Endothelial cell of umbilical vein (primary cell): ENCODE measurements around the gene HOPX. TPM values are rescaled to one million over a fixed set of nuclear protein-coding genes. Genes with fewer than 3 reads are reported as not detected.

Experiments used
- BruUV-seq: library from RNA; stranded (reverse); fragments of 400-500 nt; replicated peaks from 2 replicates; lab custom pipeline; 2021; lab: Mats Ljungman, UMichigan
- CTCF ChIA-PET: fragments of 300-600, 350-600 bp; sonication (Branson Sonifier 250); formaldehyde crosslinking; loops from one replicate; lab custom pipeline; 2021; ENCODE audit warnings: antibody characterized with exemption, inconsistent platforms; lab: Charles Lee
- POLR2A ChIA-PET: fragments of 300-600, 350-600 bp; sonication (Branson Sonifier 250); formaldehyde crosslinking; loops from one replicate; lab custom pipeline; 2021; ENCODE audit warnings: antibody characterized with exemption, inconsistent platforms; lab: Charles Lee
- DNase-seq: peaks from one replicate; pipeline ENCODE4 v3.0.0-alpha.2; 2011; ENCODE audit warnings: low read depth, low spot score
- FAIRE-seq: peaks from 2 replicates; lab custom pipeline; 2011; peaks lifted over from hg19 to GRCh38; lab: Jason Lieb, UNC
- H2AFZ ChIP-seq: 2 replicates; pipeline ENCODE4 v1.6.0; 2012; ENCODE audit warnings: low read depth, low read length, control low read depth, inconsistent platforms
- H3K27ac ChIP-seq: 2 replicates; pipeline ENCODE4 v1.5.1; 2011; ENCODE audit warnings: low read depth, mild to moderate bottlenecking, control low read depth, low read length, moderate library complexity; ENCODE audit not compliant: insufficient read depth
- H3K27me3 ChIP-seq, 2 experiments: 2 replicates each; pipeline versions ENCODE4 v1.6.0 to v1.6.1; 2011; ENCODE audit warnings: low read length in 2 of 2, mixed read lengths in 1 of 2; ENCODE audit not compliant: control insufficient read depth in 2 of 2, insufficient read depth in 2 of 2
- H3K36me3 ChIP-seq, 2 experiments: 2 replicates in 1 of 2; 3 replicates in 1 of 2; pipeline ENCODE4 v1.5.1; 2011; ENCODE audit warnings: low read length in 2 of 2, mild to moderate bottlenecking in 1 of 2, moderate library complexity in 1 of 2; ENCODE audit not compliant: control insufficient read depth in 2 of 2, insufficient read depth in 2 of 2; ENCODE audit errors: extremely low read depth in 1 of 2
- H3K4me1 ChIP-seq: 3 replicates; pipeline ENCODE4 v1.5.1; 2011; ENCODE audit warnings: mild to moderate bottlenecking, low read length; ENCODE audit not compliant: control insufficient read depth, insufficient read depth; ENCODE audit errors: extremely low read depth
- H3K4me2 ChIP-seq: 2 replicates; pipeline ENCODE4 v1.6.1; 2011; ENCODE audit warnings: low read length, control low read depth, mixed read lengths; ENCODE audit not compliant: insufficient read depth
- H3K4me3 ChIP-seq, 3 experiments: fragments of 200-600 bp in 1 of 3; sonication (generic), shearing (Covaris generic) in 1 of 3; replicated peaks in 1 of 3; 2 replicates each; pipeline ENCODE4 v1.5.1; 2011 to 2016; ENCODE audit warnings: control low read depth in 3 of 3, low read length in 3 of 3, mild to moderate bottlenecking in 2 of 3, inconsistent platforms in 1 of 3, low read depth in 1 of 3, moderate library complexity in 1 of 3; ENCODE audit not compliant: insufficient read depth in 1 of 3
- H3K79me2 ChIP-seq: 2 replicates; pipeline ENCODE4 v1.6.0; 2012; ENCODE audit warnings: low read length, inconsistent platforms; ENCODE audit not compliant: control insufficient read depth, insufficient read depth
- H3K9ac ChIP-seq: replicated peaks from 2 replicates; pipeline ENCODE3; 2011; ENCODE audit warnings: low read length, control low read depth; ENCODE audit not compliant: insufficient read depth; ENCODE audit errors: extremely low read depth
- H3K9me1 ChIP-seq: replicated peaks from 3 replicates; pipeline ENCODE4 v1.6.0; 2011; ENCODE audit warnings: mild to moderate bottlenecking, low read length; ENCODE audit not compliant: control insufficient read depth, insufficient read depth; ENCODE audit errors: extremely low read depth
- H3K9me3 ChIP-seq: replicated peaks from 2 replicates; pipeline ENCODE4 v1.5.1; 2012; ENCODE audit warnings: low read length, inconsistent platforms; ENCODE audit not compliant: control insufficient read depth, insufficient read depth
- H4K20me1 ChIP-seq: replicated peaks from 2 replicates; pipeline ENCODE3; 2011; ENCODE audit warnings: mild to moderate bottlenecking, low read length; ENCODE audit not compliant: control insufficient read depth, insufficient read depth; ENCODE audit errors: extremely low read depth
- MAX ChIP-seq: IDR thresholded peaks from 2 replicates; pipeline ENCODE4 v1.6.1; 2011; ENCODE audit not compliant: insufficient read depth, insufficient read length
- POLR2A ChIP-seq: IDR thresholded peaks from 2 replicates; pipeline ENCODE4 v1.6.1; 2012; ENCODE audit warnings: low read depth, mild to moderate bottlenecking, control low read depth, low read length
- dilution Hi-C: fragments of 300-500 bp; cut with MboI; formaldehyde crosslinking; loops from one replicate; pipeline ENCODE4 v1.15.0; 2019; ENCODE audit warnings: low sequenced_read_pairs; ENCODE audit not compliant: extremely low pct_ligation_motif_present
- intact Hi-C: fragments of 100-400 bp; cut with micrococcal nuclease; formaldehyde crosslinking; loops from one replicate; pipeline ENCODE4 v1.10.0; 2022
- polyA plus RNA-seq, 4 experiments: library from polyadenylated mRNA; depleted of rRNA in 3 of 4; stranded (reverse) in 3 of 4; unstranded in 1 of 4; fragments of >200 nt; gene quantifications; 2 replicates each; pipeline versions ENCODE4 v1.2.1 to v1.2.3, GENCODE V29; 2011 to 2012; ENCODE audit warnings: missing spikeins in 1 of 4
- total RNA-seq: library from RNA; stranded (reverse); gene quantifications from 2 replicates; pipeline ENCODE4 v1.2.3, GENCODE V29; 2021
- TF ChIP-seq, protein P1 (sequence below), 2 donors: IDR thresholded peaks; 1 replicate in 1 of 2; 2 replicates in 1 of 2; pipeline ENCODE4 v1.5.1; 2011; ENCODE audit warnings: low read length in 2 of 2, mild to moderate bottlenecking in 2 of 2, moderate library complexity in 2 of 2, control low read depth in 1 of 2, inconsistent platforms in 1 of 2, low read depth in 1 of 2; ENCODE audit not compliant: insufficient read depth in 1 of 2; ENCODE audit errors: extremely low read depth in 1 of 2

HOPX gene
- total and polyA plus RNA-seq, 2 donors (not counting 3 experiments of a cell fraction or from before 2014, with no cell fraction given) = 3.8 to 5.8 TPM

GRCh38 chr4:56654238-56654632 lies 26.9 kb downstream of the HOPX start:
- Histone ChIP-seq H3K4me2 (peak overlapping the region; percentile 59), H4K20me1 (no peaks in the 10 kb centered on the region)

More at GRCh38 chr4:56654238-56654632, 26.9 kb downstream of the HOPX start:
- CTCF ChIA-PET = interaction anchor here (1.0 to 3.6 kb wide), 10 partner anchors 9 to 509 kb away, joined by 3 to 25 read pairs (median 6); no protein-coding TSS in a partner anchor
- TF ChIP-seq POLR2A (no peak), MAX (no peak)
- TF ChIP-seq, protein P1, sequence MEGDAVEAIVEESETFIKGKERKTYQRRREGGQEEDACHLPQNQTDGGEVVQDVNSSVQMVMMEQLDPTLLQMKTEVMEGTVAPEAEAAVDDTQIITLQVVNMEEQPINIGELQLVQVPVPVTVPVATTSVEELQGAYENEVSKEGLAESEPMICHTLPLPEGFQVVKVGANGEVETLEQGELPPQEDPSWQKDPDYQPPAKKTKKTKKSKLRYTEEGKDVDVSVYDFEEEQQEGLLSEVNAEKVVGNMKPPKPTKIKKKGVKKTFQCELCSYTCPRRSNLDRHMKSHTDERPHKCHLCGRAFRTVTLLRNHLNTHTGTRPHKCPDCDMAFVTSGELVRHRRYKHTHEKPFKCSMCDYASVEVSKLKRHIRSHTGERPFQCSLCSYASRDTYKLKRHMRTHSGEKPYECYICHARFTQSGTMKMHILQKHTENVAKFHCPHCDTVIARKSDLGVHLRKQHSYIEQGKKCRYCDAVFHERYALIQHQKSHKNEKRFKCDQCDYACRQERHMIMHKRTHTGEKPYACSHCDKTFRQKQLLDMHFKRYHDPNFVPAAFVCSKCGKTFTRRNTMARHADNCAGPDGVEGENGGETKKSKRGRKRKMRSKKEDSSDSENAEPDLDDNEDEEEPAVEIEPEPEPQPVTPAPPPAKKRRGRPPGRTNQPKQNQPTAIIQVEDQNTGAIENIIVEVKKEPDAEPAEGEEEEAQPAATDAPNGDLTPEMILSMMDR (IDR thresholded peaks at IDR 0.05; ENCODE audit: extremely low read depth in 1 of 2, insufficient read depth in 1 of 2, low read depth in 1 of 2, low read length in 2 of 2) = no peak
- no peaks in the 10 kb centered on the region for H3K36me3 ChIP-seq
- BruUV-seq = no TSS peak
- H3K9me3 ChIP-seq = no peaks in the 10 kb centered on the region
- intact Hi-C loops (no loop called here), dilution Hi-C loops (no loop called here)
- H3K9ac ChIP-seq = no peak overlapping the region
- peaks cover 0 to 9% of the 10 kb centered on the region in 2 experiments for H3K27me3 ChIP-seq
- no peak for FAIRE-seq
- no peaks in the 10 kb centered on the region for H3K79me2 ChIP-seq
- no peak for DNase-seq
- no peak overlapping the region for H3K27ac ChIP-seq
- H3K4me3 ChIP-seq = peak overlapping the region in 1 of 3 experiments; percentile 9
- no peaks in the 10 kb centered on the region for H3K9me1 ChIP-seq
- peaks cover 26% of the 10 kb centered on the region for H3K4me1 ChIP-seq
- no peak overlapping the region for H2AFZ ChIP-seq
- POLR2A ChIA-PET = no interaction called here
